Osteoblast (primary cell): ENCODE results near the gene WSCD2. TPM values are rescaled to one million over a fixed set of nuclear protein-coding genes. Genes with fewer than 3 reads are reported as not detected.

ENCODE experiments used
- DNase-seq: peaks from one replicate; pipeline ENCODE4 v3.0.0; 2011; ENCODE audit warnings: low spot score, mixed read lengths; ENCODE audit not compliant: insufficient read length; ENCODE audit errors: missing footprints
- H2AFZ ChIP-seq: 2 replicates; pipeline ENCODE4 v1.6.0; 2011; ENCODE audit warnings: mild to moderate bottlenecking, low read length
- H3K27ac ChIP-seq: 2 replicates; pipeline ENCODE4 v1.5.1; 2011; ENCODE audit warnings: mild to moderate bottlenecking, low read depth, low read length, moderate library complexity
- H3K27me3 ChIP-seq: 2 replicates; pipeline ENCODE4 v1.6.0; 2012; ENCODE audit warnings: mild to moderate bottlenecking, control low read depth, inconsistent platforms, low read length, moderate library complexity; ENCODE audit not compliant: insufficient read depth
- H3K36me3 ChIP-seq: 2 replicates; pipeline ENCODE4 v1.5.1; 2011; ENCODE audit warnings: mild to moderate bottlenecking, low read length, control low read depth, moderate library complexity; ENCODE audit not compliant: insufficient read depth
- H3K4me1 ChIP-seq: 2 replicates; pipeline ENCODE4 v1.5.1; 2011; ENCODE audit warnings: mild to moderate bottlenecking, low read length, control low read depth, moderate library complexity; ENCODE audit not compliant: insufficient read depth
- H3K4me2 ChIP-seq: 2 replicates; pipeline ENCODE4 v1.6.0; 2011; ENCODE audit warnings: mild to moderate bottlenecking, low read length; ENCODE audit not compliant: insufficient read depth
- H3K4me3 ChIP-seq: fragments of 200-600 bp; sonication (generic); 3 replicates; pipeline ENCODE4 v1.5.1; 2012; ENCODE audit warnings: mild to moderate bottlenecking, low read length, inconsistent platforms; ENCODE audit not compliant: insufficient read depth
- H3K79me2 ChIP-seq: 2 replicates; pipeline ENCODE4 v1.6.0; 2012; ENCODE audit warnings: mild to moderate bottlenecking, low read length, control low read depth, inconsistent platforms; ENCODE audit not compliant: insufficient read depth
- H3K9me3 ChIP-seq: 2 replicates; pipeline ENCODE4 v1.5.1; 2011; ENCODE audit warnings: low read depth, low read length, control low read depth
- H4K20me1 ChIP-seq: 2 replicates; pipeline ENCODE4 v1.6.0; 2012; ENCODE audit warnings: mild to moderate bottlenecking, low read length, control low read depth; ENCODE audit not compliant: insufficient read depth
- total RNA-seq: library from RNA; depleted of rRNA; stranded (reverse); fragments of >200 nt; gene quantifications from 2 replicates; pipeline ENCODE4 v1.2.3, GENCODE V29; 2012
- TF ChIP-seq, protein P1 (sequence below): IDR thresholded peaks from 2 replicates; pipeline ENCODE4 v1.5.1; 2011; ENCODE audit warnings: mild to moderate bottlenecking, low read depth, low read length, moderate library complexity; ENCODE audit errors: extremely low read depth

The WSCD2 gene
- total RNA-seq, 1 donor = 0.36 TPM

DNA sequence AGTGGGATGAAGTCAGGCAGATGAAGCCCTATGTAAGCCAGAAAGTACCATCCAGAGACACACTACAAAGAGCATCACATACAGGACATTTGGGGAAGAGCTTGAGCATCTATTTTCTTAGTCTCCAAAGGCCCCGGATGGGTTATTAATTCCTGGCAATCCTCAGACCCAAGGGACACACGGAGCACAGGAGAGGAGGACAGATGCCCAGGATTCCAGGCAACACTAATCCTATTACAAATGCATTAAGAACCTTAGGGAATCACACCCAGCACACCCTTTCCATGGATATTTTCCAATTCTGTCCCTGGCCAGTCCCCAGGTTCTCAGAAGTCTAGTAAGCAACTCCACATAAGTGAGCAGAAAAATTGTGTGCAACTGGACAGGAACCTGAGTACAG lies 144.1 kb downstream of the WSCD2 start:
- no peaks in the 10 kb centered on the region for H3K79me2 ChIP-seq
- H2AFZ ChIP-seq = no peak overlapping the region
- H3K4me3 ChIP-seq = no peak overlapping the region
- peaks cover 2% of the 10 kb centered on the region for H3K27me3 ChIP-seq
- no peak overlapping the region for H3K27ac ChIP-seq
- no peaks in the 10 kb centered on the region for H3K9me3 ChIP-seq
- TF ChIP-seq, protein P1, sequence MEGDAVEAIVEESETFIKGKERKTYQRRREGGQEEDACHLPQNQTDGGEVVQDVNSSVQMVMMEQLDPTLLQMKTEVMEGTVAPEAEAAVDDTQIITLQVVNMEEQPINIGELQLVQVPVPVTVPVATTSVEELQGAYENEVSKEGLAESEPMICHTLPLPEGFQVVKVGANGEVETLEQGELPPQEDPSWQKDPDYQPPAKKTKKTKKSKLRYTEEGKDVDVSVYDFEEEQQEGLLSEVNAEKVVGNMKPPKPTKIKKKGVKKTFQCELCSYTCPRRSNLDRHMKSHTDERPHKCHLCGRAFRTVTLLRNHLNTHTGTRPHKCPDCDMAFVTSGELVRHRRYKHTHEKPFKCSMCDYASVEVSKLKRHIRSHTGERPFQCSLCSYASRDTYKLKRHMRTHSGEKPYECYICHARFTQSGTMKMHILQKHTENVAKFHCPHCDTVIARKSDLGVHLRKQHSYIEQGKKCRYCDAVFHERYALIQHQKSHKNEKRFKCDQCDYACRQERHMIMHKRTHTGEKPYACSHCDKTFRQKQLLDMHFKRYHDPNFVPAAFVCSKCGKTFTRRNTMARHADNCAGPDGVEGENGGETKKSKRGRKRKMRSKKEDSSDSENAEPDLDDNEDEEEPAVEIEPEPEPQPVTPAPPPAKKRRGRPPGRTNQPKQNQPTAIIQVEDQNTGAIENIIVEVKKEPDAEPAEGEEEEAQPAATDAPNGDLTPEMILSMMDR = no peak
- no peaks in the 10 kb centered on the region for H3K36me3 ChIP-seq
- H3K4me2 ChIP-seq = no peak overlapping the region
- no peaks in the 10 kb centered on the region for H3K4me1 ChIP-seq
- DNase-seq = no peak
- H4K20me1 ChIP-seq = no peaks in the 10 kb centered on the region

DNA sequence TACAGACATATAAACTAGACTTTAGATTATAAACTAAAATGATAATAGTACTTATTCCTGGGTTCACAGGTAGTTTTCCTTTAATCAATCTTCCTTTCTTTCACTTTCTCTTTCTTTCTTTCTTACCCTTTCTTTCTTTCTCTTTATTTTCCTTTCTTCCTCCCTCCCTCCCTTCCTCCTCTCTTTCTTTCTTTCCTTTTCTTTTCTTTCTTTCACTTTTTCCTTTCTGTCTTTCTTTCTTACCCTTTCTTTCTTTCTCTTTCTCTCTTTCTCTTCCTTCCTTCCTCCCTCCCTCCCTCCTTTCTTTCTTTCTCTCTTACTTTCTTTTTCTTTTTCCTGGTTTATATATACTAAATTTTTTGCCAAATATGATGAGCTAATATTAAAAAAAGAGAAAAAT lies 148.5 kb downstream of the WSCD2 start:
- Histone ChIP-seq H3K79me2 (no peaks in the 10 kb centered on the region), H4K20me1 (no peaks in the 10 kb centered on the region), H2AFZ (no peak overlapping the region), H3K4me1 (no peaks in the 10 kb centered on the region), H3K27ac (no peak overlapping the region), H3K4me2 (no peak overlapping the region), H3K36me3 (no peaks in the 10 kb centered on the region), H3K27me3 (peaks cover 17% of the 10 kb centered on the region), H3K9me3 (no peaks in the 10 kb centered on the region), H3K4me3 (no peak overlapping the region)
- TF ChIP-seq, protein P1 = no peak
- no peak for DNase-seq

DNA sequence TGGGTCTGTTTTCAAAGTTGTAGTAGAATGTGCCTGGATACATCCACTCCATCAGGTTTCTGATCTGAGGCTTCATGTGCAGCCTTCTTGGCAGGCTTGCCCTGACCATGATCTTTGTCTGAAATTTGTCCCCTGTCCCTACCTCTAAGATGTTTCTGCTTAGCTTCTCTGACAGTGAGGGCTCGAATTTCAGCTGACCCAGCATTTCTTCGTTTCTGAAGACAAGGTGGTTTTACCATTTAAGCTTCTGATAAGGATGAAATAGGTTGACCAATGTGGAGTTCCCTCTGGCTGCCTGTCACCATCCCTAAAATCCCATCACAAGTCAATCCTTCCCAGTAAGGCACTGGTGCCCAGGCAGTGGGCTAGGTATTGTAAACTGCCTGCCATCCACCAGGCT lies 153.1 kb downstream of the WSCD2 start:
- no peak overlapping the region for H3K27ac ChIP-seq
- no peak overlapping the region for H3K4me3 ChIP-seq
- no peaks in the 10 kb centered on the region for H3K9me3 ChIP-seq
- H3K27me3 ChIP-seq = peaks cover 15% of the 10 kb centered on the region
- DNase-seq = no peak
- H3K4me1 ChIP-seq = no peaks in the 10 kb centered on the region
- H3K4me2 ChIP-seq = no peak overlapping the region
- H4K20me1 ChIP-seq = no peaks in the 10 kb centered on the region
- H2AFZ ChIP-seq = no peak overlapping the region
- TF ChIP-seq, protein P1 = no peak
- no peaks in the 10 kb centered on the region for H3K36me3 ChIP-seq
- no peaks in the 10 kb centered on the region for H3K79me2 ChIP-seq

DNA sequence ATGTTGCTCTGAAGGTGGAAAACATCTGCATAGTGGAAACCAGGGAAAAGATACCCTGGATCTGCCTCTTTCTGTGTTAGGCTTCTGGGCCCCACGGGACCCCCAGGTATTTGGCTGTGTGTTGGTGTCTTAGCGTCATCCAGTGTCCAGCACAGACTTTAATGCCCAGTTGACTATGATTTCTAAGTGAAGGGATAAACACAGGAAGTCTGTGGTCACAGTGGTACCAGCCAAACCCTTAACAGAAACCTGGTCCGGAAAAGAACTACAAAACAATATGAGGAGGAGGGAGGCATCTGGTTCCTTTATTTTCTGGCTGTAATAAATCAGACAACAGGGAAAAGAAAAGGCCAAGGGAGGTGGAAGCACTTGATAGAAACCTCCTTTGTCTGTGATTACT lies 153.6 kb downstream of the WSCD2 start:
- H3K9me3 ChIP-seq = no peaks in the 10 kb centered on the region
- H3K4me3 ChIP-seq = no peak overlapping the region
- peaks cover 15% of the 10 kb centered on the region for H3K27me3 ChIP-seq
- H3K4me1 ChIP-seq = no peaks in the 10 kb centered on the region
- DNase-seq = no peak
- H3K4me2 ChIP-seq = no peak overlapping the region
- TF ChIP-seq, protein P1 = no peak
- no peak overlapping the region for H3K27ac ChIP-seq
- no peaks in the 10 kb centered on the region for H4K20me1 ChIP-seq
- H3K79me2 ChIP-seq = no peaks in the 10 kb centered on the region
- no peaks in the 10 kb centered on the region for H3K36me3 ChIP-seq
- H2AFZ ChIP-seq = no peak overlapping the region
